Uterus (tissue), 4 donors: ENCODE measurements around the gene SHH. TPM values are rescaled to one million over a fixed set of nuclear protein-coding genes. Genes with fewer than 3 reads are reported as not detected.

ENCODE experiments used
- DNase-seq, 2 donors: peaks; one replicate each; pipeline ENCODE4 v3.0.0-alpha.2; 2019 to 2020
- H3K27ac ChIP-seq, 2 donors: fragments of 200-600 bp; sonication (generic); 1 replicate in 1 of 2; 2 replicates in 1 of 2; pipeline ENCODE4 v1.5.1; 2016 to 2018
- H3K27me3 ChIP-seq, 2 donors: fragments of 200-600 bp; sonication (generic); one replicate each; pipeline ENCODE4 v1.5.1; 2018 to 2019; ENCODE audit warnings: control low read depth in 1 of 2
- H3K36me3 ChIP-seq, 2 donors: fragments of 200-600 bp; sonication (generic); one replicate each; pipeline ENCODE4 v1.5.1; 2019; ENCODE audit warnings: control low read depth in 1 of 2
- H3K4me1 ChIP-seq, 2 donors: fragments of 200-600 bp; sonication (generic); one replicate each; pipeline ENCODE4 v1.5.1; 2018 to 2019; ENCODE audit warnings: control low read depth in 1 of 2
- H3K4me3 ChIP-seq, 2 donors: fragments of 200-600 bp; sonication (generic); 1 replicate in 1 of 2; 2 replicates in 1 of 2; pipeline ENCODE4 v1.5.1; 2018 to 2019; ENCODE audit warnings: mild to moderate bottlenecking in 1 of 2
- H3K9me3 ChIP-seq, 2 donors: fragments of 200-600 bp; sonication (generic); one replicate each; pipeline ENCODE4 v1.5.1; 2019; ENCODE audit warnings: control low read depth in 1 of 2
- POLR2A ChIP-seq, 2 donors: fragments of 450-650 bp; IDR thresholded peaks; one replicate each; pipeline ENCODE4 v1.6.1; 2016; ENCODE audit warnings: antibody characterized with exemption in 2 of 2, mild to moderate bottlenecking in 1 of 2, moderate library complexity in 1 of 2
- intact Hi-C: fragments of 100-400 bp; cut with DNase I; formaldehyde crosslinking; loops from one replicate; pipeline ENCODE4 v1.15.1; 2023; ENCODE audit warnings: low total_unique reads
- total RNA-seq, 4 donors: library from RNA; depleted of rRNA in 3 of 4; stranded (reverse); fragments of >200 nt in 3 of 4; gene quantifications; one replicate each; pipeline versions ENCODE4 v1.1.0 to v1.2.4, GENCODE V29; 2014 to 2023
- TF ChIP-seq, protein P1 (sequence below), 4 experiments: fragments of 200-600 bp in 2 of 4; fragments of 450-650 bp in 2 of 4; sonication (generic) in 2 of 4; IDR thresholded peaks; one replicate each; pipeline ENCODE4 v1.5.1; 2016 to 2019; ENCODE audit warnings: antibody characterized with exemption in 4 of 4, mild to moderate bottlenecking in 2 of 4, moderate library complexity in 1 of 4
- donor health status: DM: yes; HTN: yes; CAD: no.

SHH gene
- total RNA-seq, 4 donors from 2014 or later, result 0.62 TPM; not detected in 3

DNA sequence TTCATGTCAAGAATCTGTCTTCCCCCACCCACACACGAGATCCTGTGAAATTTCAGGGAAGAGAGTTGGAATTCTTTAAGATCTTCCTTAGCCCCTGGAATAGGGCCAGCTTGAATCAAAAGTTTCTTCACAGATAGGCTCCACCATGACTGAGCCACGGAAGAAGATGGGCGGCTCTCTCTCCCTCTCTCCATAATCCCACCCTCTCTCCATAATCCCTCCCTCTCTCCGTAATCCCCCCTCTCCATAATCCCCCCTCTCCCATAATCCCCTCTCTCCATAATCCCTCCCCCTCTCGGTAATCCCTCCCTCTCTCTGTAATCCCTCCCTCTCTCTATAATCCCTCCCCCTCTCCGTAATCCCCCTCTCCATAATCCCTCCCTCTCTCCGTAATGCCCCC, 20.4 kb downstream of the SHH start:
- no peaks in the 10 kb centered on the region for H3K4me1 ChIP-seq
- H3K27ac ChIP-seq, result no peak overlapping the region
- no peaks in the 10 kb centered on the region for H3K36me3 ChIP-seq
- intact Hi-C loops, result loop anchor here (10.0 kb wide), 1 partner anchor 1023 kb away; no protein-coding TSS in a partner anchor
- peaks cover 0 to 10% of the 10 kb centered on the region in 2 donors for H3K27me3 ChIP-seq
- no peak for DNase-seq
- no peak overlapping the region for H3K4me3 ChIP-seq
- no peaks in the 10 kb centered on the region for H3K9me3 ChIP-seq
- no peak for TF ChIP-seq POLR2A (IDR thresholded peaks at IDR 0.05)
- TF ChIP-seq, protein P1, sequence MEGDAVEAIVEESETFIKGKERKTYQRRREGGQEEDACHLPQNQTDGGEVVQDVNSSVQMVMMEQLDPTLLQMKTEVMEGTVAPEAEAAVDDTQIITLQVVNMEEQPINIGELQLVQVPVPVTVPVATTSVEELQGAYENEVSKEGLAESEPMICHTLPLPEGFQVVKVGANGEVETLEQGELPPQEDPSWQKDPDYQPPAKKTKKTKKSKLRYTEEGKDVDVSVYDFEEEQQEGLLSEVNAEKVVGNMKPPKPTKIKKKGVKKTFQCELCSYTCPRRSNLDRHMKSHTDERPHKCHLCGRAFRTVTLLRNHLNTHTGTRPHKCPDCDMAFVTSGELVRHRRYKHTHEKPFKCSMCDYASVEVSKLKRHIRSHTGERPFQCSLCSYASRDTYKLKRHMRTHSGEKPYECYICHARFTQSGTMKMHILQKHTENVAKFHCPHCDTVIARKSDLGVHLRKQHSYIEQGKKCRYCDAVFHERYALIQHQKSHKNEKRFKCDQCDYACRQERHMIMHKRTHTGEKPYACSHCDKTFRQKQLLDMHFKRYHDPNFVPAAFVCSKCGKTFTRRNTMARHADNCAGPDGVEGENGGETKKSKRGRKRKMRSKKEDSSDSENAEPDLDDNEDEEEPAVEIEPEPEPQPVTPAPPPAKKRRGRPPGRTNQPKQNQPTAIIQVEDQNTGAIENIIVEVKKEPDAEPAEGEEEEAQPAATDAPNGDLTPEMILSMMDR (IDR thresholded peaks at IDR 0.05), result no peak

DNA sequence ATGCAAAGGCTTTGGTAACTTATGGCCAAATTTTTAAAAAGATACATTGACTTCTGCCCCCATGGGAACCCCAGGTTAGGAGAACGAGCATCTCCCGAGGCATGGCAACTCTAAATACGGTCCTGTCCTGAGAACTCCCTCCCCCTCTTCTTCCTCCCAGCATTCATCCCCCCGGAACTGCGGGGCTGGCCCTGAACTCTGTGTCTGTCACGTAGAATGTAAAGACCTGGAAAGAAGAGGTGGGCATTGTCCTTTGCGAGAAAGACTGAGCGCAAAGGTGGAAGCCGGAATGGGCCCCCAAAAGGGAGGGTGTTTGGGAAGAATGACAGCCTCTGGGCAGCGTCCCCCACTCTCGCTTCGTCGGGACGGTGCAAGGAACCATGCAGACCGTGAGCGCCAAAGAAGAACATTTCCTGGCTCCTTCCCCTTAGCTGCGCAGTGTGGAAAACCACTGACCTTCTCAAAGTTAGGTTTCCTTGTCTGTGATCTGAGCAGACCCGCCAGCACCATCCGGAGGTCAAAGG, 21.0 kb downstream of the SHH start:
- Histone ChIP-seq H3K27ac (no peak overlapping the region), H3K4me1 (no peaks in the 10 kb centered on the region), H3K27me3 (peaks cover 0 to 5% of the 10 kb centered on the region in 2 donors), H3K36me3 (no peaks in the 10 kb centered on the region), H3K4me3 (no peak overlapping the region), H3K9me3 (no peaks in the 10 kb centered on the region)
- TF ChIP-seq POLR2A (IDR thresholded peaks at IDR 0.05), result no peak
- TF ChIP-seq, protein P1 (IDR thresholded peaks at IDR 0.05), result no peak
- intact Hi-C loops, result loop anchor here (10.0 kb wide), 1 partner anchor 1024 kb away; no protein-coding TSS in a partner anchor
- no peak for DNase-seq

DNA sequence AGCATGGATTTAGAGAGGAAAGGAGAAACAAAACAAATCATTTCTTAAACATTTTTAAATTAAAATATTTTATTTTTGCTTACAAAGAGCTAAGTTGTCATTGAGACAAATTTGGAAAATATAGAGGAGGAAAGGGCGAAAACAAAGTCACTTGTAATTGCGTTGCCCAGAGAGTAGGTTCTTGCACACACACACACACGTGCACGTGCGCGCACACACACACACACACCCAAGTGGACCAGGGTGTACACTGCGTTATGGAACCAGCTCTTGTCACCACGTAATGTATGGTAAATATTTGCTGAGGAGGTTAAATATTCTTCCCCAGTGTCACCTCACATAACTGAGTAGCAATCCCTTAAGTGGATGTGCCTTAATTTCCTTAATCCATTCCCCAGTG, 21.6 kb downstream of the SHH start:
- no peak overlapping the region for H3K4me3 ChIP-seq
- no peaks in the 10 kb centered on the region for H3K27me3 ChIP-seq
- intact Hi-C loops, result loop anchor here (10.0 kb wide), 1 partner anchor 1024 kb away; no protein-coding TSS in a partner anchor
- no peak for TF ChIP-seq POLR2A (IDR thresholded peaks at IDR 0.05)
- TF ChIP-seq, protein P1 (IDR thresholded peaks at IDR 0.05), result no peak
- H3K9me3 ChIP-seq, result no peaks in the 10 kb centered on the region
- no peak overlapping the region for H3K27ac ChIP-seq
- DNase-seq, result no peak
- no peaks in the 10 kb centered on the region for H3K4me1 ChIP-seq
- no peaks in the 10 kb centered on the region for H3K36me3 ChIP-seq

DNA sequence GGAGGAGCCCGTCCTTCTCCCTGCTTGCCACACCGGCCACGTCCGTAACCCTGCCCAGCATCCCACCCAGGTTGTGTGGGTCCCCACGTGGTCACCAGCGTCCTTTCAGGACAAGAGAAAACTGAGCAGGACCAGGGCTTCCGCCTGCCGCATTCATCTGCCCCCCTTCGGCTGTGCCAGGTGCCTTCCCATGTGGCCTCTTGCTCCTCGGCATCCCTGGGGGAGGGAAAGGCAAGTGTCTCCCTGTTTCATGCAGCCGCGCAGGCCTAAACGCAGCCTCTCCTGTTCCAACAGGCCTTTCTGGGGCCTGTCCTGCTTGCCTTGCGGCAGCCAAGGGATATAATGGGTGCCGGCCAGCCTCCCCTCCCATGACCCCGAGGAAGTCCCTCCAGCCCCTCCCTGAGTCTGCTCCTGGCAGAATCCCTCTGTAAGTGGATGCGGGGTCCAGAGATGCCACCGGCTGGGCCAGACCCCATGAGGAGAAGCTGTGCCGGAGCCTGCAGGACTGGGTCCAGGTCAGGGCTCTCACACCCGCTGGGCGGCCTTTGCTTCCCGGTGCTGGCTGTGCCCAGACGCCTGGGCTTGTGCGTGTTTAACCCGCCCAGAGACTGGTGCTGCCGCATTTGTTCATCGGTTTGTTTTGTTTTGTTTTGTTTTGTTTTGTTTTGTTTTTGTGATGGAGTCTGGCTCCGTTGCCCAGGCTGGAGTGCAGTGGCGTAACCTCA, 23.1 kb downstream of the SHH start:
- intact Hi-C loops, result no loop called here
- Histone ChIP-seq H3K4me3 (no peak overlapping the region), H3K36me3 (no peaks in the 10 kb centered on the region), H3K4me1 (no peaks in the 10 kb centered on the region), H3K9me3 (no peaks in the 10 kb centered on the region), H3K27me3 (no peaks in the 10 kb centered on the region), H3K27ac (no peak overlapping the region)
- no peak for DNase-seq
- TF ChIP-seq POLR2A (IDR thresholded peaks at IDR 0.05), result no peak
- TF ChIP-seq, protein P1 (IDR thresholded peaks at IDR 0.05), result no peak

DNA sequence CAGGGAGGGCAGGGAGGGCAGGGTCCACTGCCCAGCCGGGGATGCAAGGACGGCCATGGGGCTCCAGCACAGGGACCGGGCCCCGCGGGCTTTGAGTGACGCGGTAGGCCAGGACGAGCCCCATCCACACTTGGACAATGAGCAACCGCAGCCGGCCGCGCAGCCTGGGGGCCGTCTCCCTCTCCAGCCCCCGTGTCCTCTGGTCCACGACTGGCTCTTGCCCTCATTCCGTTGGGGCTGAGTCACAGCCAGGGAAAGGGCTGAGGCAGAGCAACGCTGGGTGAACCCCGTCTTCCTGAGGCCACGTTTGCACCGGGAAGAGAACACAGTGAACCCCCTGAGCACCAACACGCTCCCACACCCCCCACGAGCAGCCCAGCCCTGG, 23.7 kb downstream of the SHH start:
- Histone ChIP-seq H3K27me3 (no peaks in the 10 kb centered on the region), H3K4me3 (no peak overlapping the region), H3K9me3 (no peaks in the 10 kb centered on the region), H3K36me3 (no peaks in the 10 kb centered on the region), H3K4me1 (no peaks in the 10 kb centered on the region), H3K27ac (no peak overlapping the region)
- intact Hi-C loops, result no loop called here
- no peak for DNase-seq
- TF ChIP-seq POLR2A (IDR thresholded peaks at IDR 0.05), result no peak
- TF ChIP-seq, protein P1 (IDR thresholded peaks at IDR 0.05), result no peak
